Activated B cell treated with CpG ODN at 0.5 μM for 24 hours (primary cell): ENCODE measurements around the gene NID1. TPM values are rescaled to one million over a fixed set of nuclear protein-coding genes. Genes with fewer than 3 reads are reported as not detected.

Experiments
- ATAC-seq: fragments of 200-7000 bp; cut with Tn5 transposase; one replicate; pipeline ENCODE4 v1.10.0; 2021; ENCODE audit warnings: low read depth, mild to moderate bottlenecking, moderate library complexity
- CTCF ChIA-PET: fragments of 350-600 bp; sonication (Branson Sonifier 250); formaldehyde crosslinking; loops from one replicate; lab custom pipeline; 2021; ENCODE audit warnings: antibody characterized with exemption; lab: Charles Lee
- POLR2A ChIA-PET: fragments of 350-600 bp; sonication (Branson Sonifier 250); formaldehyde crosslinking; loops from one replicate; lab custom pipeline; 2021; ENCODE audit warnings: antibody characterized with exemption; lab: Charles Lee
- DNase-seq: peaks from one replicate; pipeline ENCODE4 v3.0.0; 2022
- H3K27ac Mint-ChIP-seq: one replicate; pipeline ENCODE4 v1.8.0; 2020; ENCODE audit warnings: mixed read lengths
- H3K27me3 Mint-ChIP-seq: one replicate; pipeline ENCODE4 v1.8.0; 2021; ENCODE audit warnings: mixed read lengths
- H3K36me3 Mint-ChIP-seq: one replicate; pipeline ENCODE4 v1.8.0; 2021; ENCODE audit warnings: low read depth, mixed read lengths
- H3K4me1 Mint-ChIP-seq: one replicate; pipeline ENCODE4 v1.8.0; 2021; ENCODE audit warnings: mixed read lengths
- H3K4me3 Mint-ChIP-seq: one replicate; pipeline ENCODE4 v1.8.0; 2020; ENCODE audit warnings: mild to moderate bottlenecking, mixed read lengths
- H3K9me3 Mint-ChIP-seq: one replicate; pipeline ENCODE4 v1.8.0; 2020; ENCODE audit warnings: mixed read lengths
- CTCF ChIP-seq: fragments of 200-600 bp; IDR thresholded peaks from one replicate; pipeline ENCODE4 v1.8.0; 2022; ENCODE audit warnings: antibody characterized with exemption, mild to moderate bottlenecking
- intact Hi-C: fragments of 100-400 bp; cut with micrococcal nuclease; formaldehyde crosslinking; loops from one replicate; pipeline ENCODE4 v1.15.1; 2024
- total RNA-seq: library from RNA; stranded (reverse); gene quantifications from 2 replicates; pipeline ENCODE4 v1.2.3, GENCODE V29; 2022

Gene NID1
- total RNA-seq, 1 donor from 2014 or later: 0.04 TPM

GRCh38 chr1:236058141-236058934 is 6.6 kb downstream of the NID1 start:
- ATAC-seq (peak; percentile 10), DNase-seq (no peak)
- ChIA-PET POLR2A (no interaction called here), CTCF (no interaction called here)
- intact Hi-C loops: no loop called here
- H3K27ac Mint-ChIP-seq: no peak overlapping the region
- H3K4me1 Mint-ChIP-seq: peaks cover 7% of the 10 kb centered on the region
- H3K36me3 Mint-ChIP-seq: no peaks in the 10 kb centered on the region
- no peak for TF ChIP-seq CTCF
- H3K27me3 Mint-ChIP-seq: peaks cover 20% of the 10 kb centered on the region
- no peaks in the 10 kb centered on the region for H3K9me3 Mint-ChIP-seq
- H3K4me3 Mint-ChIP-seq: no peak overlapping the region

GRCh38 chr1:236057546-236057945 is 7.3 kb downstream of the NID1 start:
- POLR2A ChIA-PET: interaction anchor here (0.6 kb wide), 1 partner anchor 37 kb away, joined by 7 read pairs; no protein-coding TSS in a partner anchor
- ATAC-seq (no peak), DNase-seq (no peak)
- peaks cover 7% of the 10 kb centered on the region for H3K4me1 Mint-ChIP-seq
- intact Hi-C loops: no loop called here
- no peak for TF ChIP-seq CTCF
- no peaks in the 10 kb centered on the region for H3K36me3 Mint-ChIP-seq
- peaks cover 21% of the 10 kb centered on the region for H3K27me3 Mint-ChIP-seq
- no peaks in the 10 kb centered on the region for H3K9me3 Mint-ChIP-seq
- no peak overlapping the region for H3K4me3 Mint-ChIP-seq
- no peak overlapping the region for H3K27ac Mint-ChIP-seq
- CTCF ChIA-PET: no interaction called here

- no peak overlapping the region for H3K4me3 Mint-ChIP-seq
- intact Hi-C loops: no loop called here
- ATAC-seq: no peak
- H3K27ac Mint-ChIP-seq: no peak overlapping the region
- peaks cover 1% of the 10 kb centered on the region for H3K4me1 Mint-ChIP-seq
- DNase-seq: no peak
- CTCF ChIA-PET: no interaction called here
- TF ChIP-seq CTCF: no peak
- POLR2A ChIA-PET: no interaction called here
- no peaks in the 10 kb centered on the region for H3K9me3 Mint-ChIP-seq
- peaks cover 18% of the 10 kb centered on the region for H3K27me3 Mint-ChIP-seq
- H3K36me3 Mint-ChIP-seq: no peaks in the 10 kb centered on the region
Measured at GRCh38 chr1:236052232-236052993, 12.5 kb downstream of the NID1 start.

GRCh38 chr1:236051242-236051791 is 13.6 kb downstream of the NID1 start:
- no peak overlapping the region for H3K27ac Mint-ChIP-seq
- H3K27me3 Mint-ChIP-seq: peaks cover 18% of the 10 kb centered on the region
- POLR2A ChIA-PET: no interaction called here
- TF ChIP-seq CTCF: no peak
- no peak overlapping the region for H3K4me3 Mint-ChIP-seq
- no peaks in the 10 kb centered on the region for H3K9me3 Mint-ChIP-seq
- peaks cover 1% of the 10 kb centered on the region for H3K4me1 Mint-ChIP-seq
- intact Hi-C loops: no loop called here
- no peaks in the 10 kb centered on the region for H3K36me3 Mint-ChIP-seq
- no peak for DNase-seq
- CTCF ChIA-PET: no interaction called here
- ATAC-seq: no peak

GRCh38 chr1:236045771-236046170 is 19.1 kb downstream of the NID1 start:
- POLR2A ChIA-PET: no interaction called here
- Mint-ChIP-seq H3K36me3 (no peaks in the 10 kb centered on the region), H3K4me3 (no peak overlapping the region), H3K9me3 (peaks cover 4% of the 10 kb centered on the region), H3K27ac (no peak overlapping the region), H3K27me3 (peaks cover 17% of the 10 kb centered on the region), H3K4me1 (no peaks in the 10 kb centered on the region)
- ATAC-seq: no peak
- TF ChIP-seq CTCF: no peak
- intact Hi-C loops: no loop called here
- no peak for DNase-seq
- CTCF ChIA-PET: no interaction called here
